Measurements from ENCODE around the gene FSTL1. TPM values are rescaled to one million over a fixed set of nuclear protein-coding genes. Genes with fewer than 3 reads are reported as not detected.

The FSTL1 gene
- total RNA-seq, 2 experiments from 2014 or later: 0.03 TPM; not detected in 1

DNA sequence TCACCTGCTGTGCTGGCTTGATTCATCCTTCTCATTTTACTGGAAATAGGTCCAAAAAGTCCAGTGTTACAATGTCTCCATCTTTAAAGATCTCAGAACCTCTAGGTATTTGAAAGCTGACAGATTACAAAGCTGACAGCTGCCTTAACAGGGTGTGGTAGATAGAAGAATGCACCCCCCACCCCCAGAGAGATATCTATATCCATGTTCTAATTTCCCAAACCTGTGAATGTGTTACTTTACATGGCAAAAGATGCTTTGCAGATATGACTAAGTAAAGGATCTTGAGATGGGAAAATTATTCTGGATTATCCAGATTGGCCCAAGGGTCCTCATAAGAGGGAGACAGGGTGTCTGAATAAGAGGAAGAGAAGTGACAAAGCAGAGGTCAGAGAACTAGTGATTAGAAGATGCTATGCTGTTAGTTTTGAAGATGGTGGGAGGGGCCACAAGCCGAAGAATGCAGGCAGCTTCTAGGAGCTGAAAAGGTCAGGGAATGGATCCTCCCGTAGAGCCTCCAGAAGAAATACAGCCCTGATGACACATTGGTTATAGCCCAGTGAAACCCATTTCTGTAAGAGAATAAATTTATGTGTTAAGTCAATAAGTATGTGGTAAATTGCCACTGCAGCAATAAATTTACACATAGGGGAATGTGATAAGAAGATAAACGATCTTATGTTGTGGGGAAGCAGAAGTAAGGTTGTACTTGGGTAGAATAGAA is 21.5 kb upstream of the FSTL1 start:
- H3K27ac Mint-ChIP-seq: no peak overlapping the region
- no peaks in the 10 kb centered on the region for H3K4me1 ChIP-seq (ENCODE audit: insufficient read depth, low read length)
- ATAC-seq (ENCODE audit: poor library complexity): no peak
- TF ChIP-seq, protein P1, sequence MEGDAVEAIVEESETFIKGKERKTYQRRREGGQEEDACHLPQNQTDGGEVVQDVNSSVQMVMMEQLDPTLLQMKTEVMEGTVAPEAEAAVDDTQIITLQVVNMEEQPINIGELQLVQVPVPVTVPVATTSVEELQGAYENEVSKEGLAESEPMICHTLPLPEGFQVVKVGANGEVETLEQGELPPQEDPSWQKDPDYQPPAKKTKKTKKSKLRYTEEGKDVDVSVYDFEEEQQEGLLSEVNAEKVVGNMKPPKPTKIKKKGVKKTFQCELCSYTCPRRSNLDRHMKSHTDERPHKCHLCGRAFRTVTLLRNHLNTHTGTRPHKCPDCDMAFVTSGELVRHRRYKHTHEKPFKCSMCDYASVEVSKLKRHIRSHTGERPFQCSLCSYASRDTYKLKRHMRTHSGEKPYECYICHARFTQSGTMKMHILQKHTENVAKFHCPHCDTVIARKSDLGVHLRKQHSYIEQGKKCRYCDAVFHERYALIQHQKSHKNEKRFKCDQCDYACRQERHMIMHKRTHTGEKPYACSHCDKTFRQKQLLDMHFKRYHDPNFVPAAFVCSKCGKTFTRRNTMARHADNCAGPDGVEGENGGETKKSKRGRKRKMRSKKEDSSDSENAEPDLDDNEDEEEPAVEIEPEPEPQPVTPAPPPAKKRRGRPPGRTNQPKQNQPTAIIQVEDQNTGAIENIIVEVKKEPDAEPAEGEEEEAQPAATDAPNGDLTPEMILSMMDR (IDR thresholded peaks at IDR 0.05): no peak
- H3K9me3 Mint-ChIP-seq: no peaks in the 10 kb centered on the region
- H3K36me3 Mint-ChIP-seq (ENCODE audit: low read depth): no peaks in the 10 kb centered on the region
- H3K4me3 Mint-ChIP-seq: no peak overlapping the region
- H3K27me3 ChIP-seq (ENCODE audit: control insufficient read depth in 1 of 2, insufficient read depth in 2 of 2, low read length in 2 of 2): peaks cover 0 to 9% of the 10 kb centered on the region in 2 experiments
- H3K9me3 ChIP-seq (ENCODE audit: control insufficient read depth in 1 of 2, insufficient read depth in 1 of 2, low read length in 2 of 2): no peaks in the 10 kb centered on the region
- no peaks in the 10 kb centered on the region for H3K36me3 ChIP-seq (ENCODE audit: insufficient read depth, low read length)
- intact Hi-C loops (cut with DNase I, micrococcal nuclease): no loop called here
- H3K27ac ChIP-seq (ENCODE audit: low read depth in 1 of 2, low read length in 2 of 2): no peak overlapping the region
- ChIA-PET CTCF (no interaction called here), POLR2A (no interaction called here)
- H3K4me1 Mint-ChIP-seq (ENCODE audit: low read depth): no peaks in the 10 kb centered on the region
- peaks cover 41% of the 10 kb centered on the region for H3K27me3 Mint-ChIP-seq
- H3K4me3 ChIP-seq (ENCODE audit: low read length): no peak overlapping the region
- DNase-seq: no peak

DNA sequence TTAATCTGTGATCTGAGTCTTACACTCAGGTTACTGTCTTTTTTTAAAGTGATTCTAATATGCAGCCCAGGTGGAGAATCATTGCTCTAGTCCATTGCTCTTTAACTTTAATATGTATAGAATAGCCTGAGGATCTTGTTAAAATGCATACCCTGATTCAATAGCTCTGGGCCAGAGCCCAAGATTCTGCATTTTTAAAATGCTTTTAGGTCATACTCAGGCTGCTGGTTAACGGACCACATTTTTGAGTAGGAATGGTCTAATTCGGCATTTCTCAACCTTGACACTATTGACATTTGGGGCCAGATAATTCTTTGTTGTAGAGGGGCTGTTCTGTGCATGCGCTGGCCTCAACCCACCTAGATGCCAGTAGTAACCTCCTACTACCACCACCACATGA is 20.9 kb upstream of the FSTL1 start:
- TF ChIP-seq, protein P1 (IDR thresholded peaks at IDR 0.05): no peak
- Histone ChIP-seq H3K4me3 (ENCODE audit: low read length) (no peak overlapping the region), H3K27me3 (ENCODE audit: control insufficient read depth in 1 of 2, insufficient read depth in 2 of 2, low read length in 2 of 2) (peaks cover 0 to 9% of the 10 kb centered on the region in 2 experiments), H3K27ac (ENCODE audit: low read depth in 1 of 2, low read length in 2 of 2) (no peak overlapping the region), H3K9me3 (ENCODE audit: control insufficient read depth in 1 of 2, insufficient read depth in 1 of 2, low read length in 2 of 2) (no peaks in the 10 kb centered on the region), H3K4me1 (ENCODE audit: insufficient read depth, low read length) (no peaks in the 10 kb centered on the region), H3K36me3 (ENCODE audit: insufficient read depth, low read length) (no peaks in the 10 kb centered on the region)
- no peaks in the 10 kb centered on the region for H3K4me1 Mint-ChIP-seq (ENCODE audit: low read depth)
- no peak for DNase-seq
- intact Hi-C loops (cut with DNase I, micrococcal nuclease): no loop called here
- peaks cover 38% of the 10 kb centered on the region for H3K27me3 Mint-ChIP-seq
- no peak overlapping the region for H3K27ac Mint-ChIP-seq
- CTCF ChIA-PET: no interaction called here
- no peaks in the 10 kb centered on the region for H3K9me3 Mint-ChIP-seq
- H3K4me3 Mint-ChIP-seq: no peak overlapping the region
- no peak for ATAC-seq (ENCODE audit: poor library complexity)
- POLR2A ChIA-PET: no interaction called here
- H3K36me3 Mint-ChIP-seq (ENCODE audit: low read depth): no peaks in the 10 kb centered on the region

DNA sequence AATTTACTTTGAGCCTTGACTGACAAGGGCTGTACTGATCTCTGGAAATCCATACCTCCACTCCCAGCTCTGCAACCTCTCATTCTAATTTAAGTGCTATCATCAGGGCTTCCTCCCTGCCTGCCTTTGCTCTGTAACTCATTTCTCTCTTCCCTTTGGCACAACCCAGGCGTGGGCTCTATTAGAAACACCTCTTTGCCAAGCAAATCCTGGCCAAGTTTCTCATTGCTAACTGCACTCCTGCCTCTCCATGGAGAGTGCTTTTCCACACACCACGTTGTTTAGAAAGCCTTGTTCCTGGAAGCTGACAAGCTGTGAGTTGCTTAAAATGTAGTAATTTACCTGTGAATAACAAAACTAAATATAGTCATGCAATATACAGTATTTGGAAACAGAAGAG is 20.1 kb upstream of the FSTL1 start:
- intact Hi-C loops (cut with DNase I, micrococcal nuclease): no loop called here
- TF ChIP-seq, protein P1 (IDR thresholded peaks at IDR 0.05): no peak
- Histone ChIP-seq H3K9me3 (ENCODE audit: control insufficient read depth in 1 of 2, insufficient read depth in 1 of 2, low read length in 2 of 2) (no peaks in the 10 kb centered on the region), H3K27me3 (ENCODE audit: control insufficient read depth in 1 of 2, insufficient read depth in 2 of 2, low read length in 2 of 2) (peaks cover 0 to 9% of the 10 kb centered on the region in 2 experiments), H3K27ac (ENCODE audit: low read depth in 1 of 2, low read length in 2 of 2) (no peak overlapping the region), H3K36me3 (ENCODE audit: insufficient read depth, low read length) (no peaks in the 10 kb centered on the region), H3K4me1 (ENCODE audit: insufficient read depth, low read length) (no peaks in the 10 kb centered on the region), H3K4me3 (ENCODE audit: low read length) (no peak overlapping the region)
- ChIA-PET CTCF (no interaction called here), POLR2A (no interaction called here)
- no peaks in the 10 kb centered on the region for H3K9me3 Mint-ChIP-seq
- peaks cover 30% of the 10 kb centered on the region for H3K27me3 Mint-ChIP-seq
- H3K36me3 Mint-ChIP-seq (ENCODE audit: low read depth): no peaks in the 10 kb centered on the region
- DNase-seq (no peak), ATAC-seq (ENCODE audit: poor library complexity) (no peak)
- no peaks in the 10 kb centered on the region for H3K4me1 Mint-ChIP-seq (ENCODE audit: low read depth)
- no peak overlapping the region for H3K4me3 Mint-ChIP-seq
- no peak overlapping the region for H3K27ac Mint-ChIP-seq
